ENCODE results near the gene SUSD6. TPM values are rescaled to one million over a fixed set of nuclear protein-coding genes. Genes with fewer than 3 reads are reported as not detected.

Gene SUSD6
- total RNA-seq, 2 donors from 2014 or later: 41.1 to 52.3 TPM

DNA sequence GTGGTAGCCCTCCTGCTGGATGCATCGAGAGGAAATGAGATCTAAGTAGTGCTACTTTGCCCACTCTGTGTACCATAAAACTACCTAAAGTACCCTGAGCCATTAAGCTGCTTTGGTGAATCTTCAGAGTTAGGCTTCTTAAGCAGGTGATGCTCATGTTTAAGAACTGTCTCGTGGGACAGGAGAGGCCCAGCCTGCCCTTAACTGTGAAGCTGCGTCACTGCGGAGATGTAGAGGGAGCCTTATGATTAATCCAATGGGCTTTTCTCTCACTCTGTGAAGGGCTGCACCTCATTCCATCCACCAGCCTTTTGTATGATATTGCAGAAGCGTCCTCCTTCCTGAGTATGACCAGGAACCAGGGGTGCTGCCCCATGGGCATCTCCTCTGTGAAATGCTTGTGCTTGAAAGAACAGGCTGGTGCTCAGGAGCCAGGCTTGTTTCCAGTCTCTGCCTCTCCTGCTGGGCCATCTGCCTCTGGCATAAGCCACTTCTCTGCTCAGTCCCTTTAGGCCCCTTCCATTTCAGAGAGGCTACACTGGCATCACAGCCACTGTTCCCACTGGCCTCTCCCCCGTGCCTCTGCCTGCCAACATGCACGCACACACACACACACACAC, 30.0 kb upstream of the SUSD6 start:
- intact Hi-C loops (cut with DNase I): no loop called here
- Histone ChIP-seq H3K9me3 (no peaks in the 10 kb centered on the region), H3K27me3 (replicated peaks; ENCODE audit: insufficient read depth) (no peaks in the 10 kb centered on the region), H3K4me3 (no peak overlapping the region), H3K27ac (no peak overlapping the region), H3K36me3 (no peaks in the 10 kb centered on the region), H3K4me1 (replicated peaks) (no peaks in the 10 kb centered on the region)
- no peak for DNase-seq (ENCODE audit: low spot score)
- WGBS: 83% methylated on average over 7 of the region's 7 CpGs
- no peak for TF ChIP-seq POLR2AphosphoS5 (IDR thresholded peaks at IDR 0.05)
- TF ChIP-seq CTCF (IDR thresholded peaks at IDR 0.05): no peak
- TF ChIP-seq POLR2A (IDR thresholded peaks at IDR 0.05): no peak

DNA sequence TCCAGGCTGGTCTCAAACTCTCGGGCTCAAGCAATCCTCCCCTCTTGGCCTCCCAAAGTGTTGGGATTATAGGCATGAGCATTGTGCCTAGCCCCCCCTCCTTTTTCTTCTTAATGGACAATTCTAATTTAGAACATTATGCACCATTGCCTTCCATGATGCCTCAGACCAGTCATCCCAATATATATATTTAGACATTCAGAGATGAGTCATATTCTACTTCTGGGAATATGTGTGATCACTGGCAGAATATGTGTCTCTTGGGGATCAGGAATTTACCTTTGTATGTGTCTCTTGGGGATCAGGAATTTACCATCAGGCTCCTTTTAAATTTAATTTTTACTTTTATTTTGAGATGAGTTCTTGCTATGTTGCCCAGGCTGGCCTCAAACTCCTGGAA, 29.2 kb upstream of the SUSD6 start:
- H3K36me3 ChIP-seq: no peaks in the 10 kb centered on the region
- DNase-seq (ENCODE audit: low spot score): no peak
- intact Hi-C loops (cut with DNase I): no loop called here
- no peak overlapping the region for H3K4me3 ChIP-seq
- no peaks in the 10 kb centered on the region for H3K27me3 ChIP-seq (replicated peaks; ENCODE audit: insufficient read depth)
- H3K27ac ChIP-seq: no peak overlapping the region
- WGBS: 95% methylated on average over 1 of the region's 1 CpG
- no peaks in the 10 kb centered on the region for H3K9me3 ChIP-seq
- no peaks in the 10 kb centered on the region for H3K4me1 ChIP-seq (replicated peaks)
- TF ChIP-seq CTCF (IDR thresholded peaks at IDR 0.05): no peak

GRCh38 chr14:69582829-69583228, 28.6 kb upstream of the SUSD6 start:
- no peaks in the 10 kb centered on the region for H3K36me3 ChIP-seq
- H3K9me3 ChIP-seq: no peaks in the 10 kb centered on the region
- 97% methylated on average over 4 of the region's 4 CpGs for WGBS
- no peak overlapping the region for H3K27ac ChIP-seq
- no peak for DNase-seq (ENCODE audit: low spot score)
- intact Hi-C loops (cut with DNase I): no loop called here
- TF ChIP-seq CTCF (IDR thresholded peaks at IDR 0.05): no peak
- TF ChIP-seq POLR2AphosphoS5 (IDR thresholded peaks at IDR 0.05): no peak
- TF ChIP-seq POLR2A (IDR thresholded peaks at IDR 0.05): no peak
- no peak overlapping the region for H3K4me3 ChIP-seq
- H3K27me3 ChIP-seq (replicated peaks; ENCODE audit: insufficient read depth): no peaks in the 10 kb centered on the region
- H3K4me1 ChIP-seq (replicated peaks): no peaks in the 10 kb centered on the region

GRCh38 chr14:69584389-69584788, 27.0 kb upstream of the SUSD6 start:
- Histone ChIP-seq H3K4me1 (replicated peaks) (no peaks in the 10 kb centered on the region), H3K27me3 (replicated peaks; ENCODE audit: insufficient read depth) (no peaks in the 10 kb centered on the region), H3K36me3 (no peaks in the 10 kb centered on the region), H3K4me3 (no peak overlapping the region), H3K27ac (no peak overlapping the region), H3K9me3 (no peaks in the 10 kb centered on the region)
- TF ChIP-seq CTCF (IDR thresholded peaks at IDR 0.05) (no peak), POLR2AphosphoS5 (IDR thresholded peaks at IDR 0.05) (no peak)
- no peak for DNase-seq (ENCODE audit: low spot score)
- 94% methylated on average over 1 of the region's 1 CpG for WGBS
- intact Hi-C loops (cut with DNase I): loop anchor here (2.0 kb wide), 1 partner anchor 142 kb away; no protein-coding TSS in a partner anchor

GRCh38 chr14:69586404-69586803, 25.0 kb upstream of the SUSD6 start:
- H3K27ac ChIP-seq: no peak overlapping the region
- H3K36me3 ChIP-seq: no peaks in the 10 kb centered on the region
- H3K9me3 ChIP-seq: no peaks in the 10 kb centered on the region
- no peaks in the 10 kb centered on the region for H3K4me1 ChIP-seq (replicated peaks)
- intact Hi-C loops (cut with DNase I): no loop called here
- no peak overlapping the region for H3K4me3 ChIP-seq
- WGBS: 85% methylated on average over 4 of the region's 4 CpGs
- no peak for DNase-seq (ENCODE audit: low spot score)
- no peaks in the 10 kb centered on the region for H3K27me3 ChIP-seq (replicated peaks; ENCODE audit: insufficient read depth)
- TF ChIP-seq POLR2A (IDR thresholded peaks at IDR 0.05) (no peak), POLR2AphosphoS5 (IDR thresholded peaks at IDR 0.05) (no peak), CTCF (IDR thresholded peaks at IDR 0.05) (no peak)

All from prostate gland (tissue), 2 donors.